ENCODE results near the gene DCAF5.

DCAF5 gene

GRCh38 chr14:69093631-69094421 is 59.1 kb downstream of the DCAF5 start:
- Histone ChIP-seq H3K9me3 (ENCODE audit: insufficient read depth, low read depth, low read length) (no peaks in the 10 kb centered on the region), H3K9ac (ENCODE audit: low read depth, low read length) (no peak overlapping the region), H3K36me3 (ENCODE audit: insufficient read depth, low read depth, low read length) (peaks cover 23% of the 10 kb centered on the region; the same call in 1 of the 2 replicates), H3K27ac (ENCODE audit: low read length) (no peak overlapping the region), H3K4me3 (ENCODE audit: low read length) (no peak overlapping the region), H3K27me3 (ENCODE audit: insufficient read depth, low read length) (no peaks in the 10 kb centered on the region), H3K4me1 (ENCODE audit: insufficient read depth, low read length) (peaks cover 18% of the 10 kb centered on the region)

DNA sequence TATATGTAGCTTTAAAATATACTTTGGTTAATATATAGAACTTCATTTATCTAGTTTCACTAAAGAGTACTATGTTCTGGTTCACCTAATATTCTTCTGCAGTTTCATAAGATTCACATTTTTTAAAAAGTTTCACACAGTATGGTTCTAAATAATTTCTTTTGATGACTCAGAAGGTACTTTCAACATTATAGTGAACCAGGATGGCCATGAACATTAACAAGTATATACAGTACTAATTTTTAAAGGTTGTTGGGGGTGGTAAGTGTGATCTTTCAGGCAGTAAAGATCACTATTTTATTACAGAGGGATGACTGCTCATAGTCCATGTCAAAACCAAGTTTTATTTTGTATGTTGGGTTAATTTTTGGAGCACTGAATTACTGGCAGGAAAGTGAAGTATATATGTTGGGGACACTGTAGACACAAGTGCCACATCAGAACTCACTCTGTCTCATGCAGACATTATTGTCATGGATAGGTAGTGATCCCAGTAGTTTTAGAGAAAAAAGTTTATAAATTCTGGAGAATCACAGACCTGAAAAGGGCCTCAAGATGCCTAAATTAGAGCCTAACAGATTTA is 60.0 kb downstream of the DCAF5 start:
- H3K27ac ChIP-seq (ENCODE audit: low read length): no peak overlapping the region
- H3K27me3 ChIP-seq (ENCODE audit: insufficient read depth, low read length): no peaks in the 10 kb centered on the region
- H3K36me3 ChIP-seq (ENCODE audit: insufficient read depth, low read depth, low read length): peaks cover 23% of the 10 kb centered on the region; the same call in 1 of the 2 replicates
- H3K9ac ChIP-seq (ENCODE audit: low read depth, low read length): no peak overlapping the region
- peaks cover 15% of the 10 kb centered on the region for H3K4me1 ChIP-seq (ENCODE audit: insufficient read depth, low read length)
- no peaks in the 10 kb centered on the region for H3K9me3 ChIP-seq (ENCODE audit: insufficient read depth, low read depth, low read length)
- H3K4me3 ChIP-seq (ENCODE audit: low read length): no peak overlapping the region

DNA sequence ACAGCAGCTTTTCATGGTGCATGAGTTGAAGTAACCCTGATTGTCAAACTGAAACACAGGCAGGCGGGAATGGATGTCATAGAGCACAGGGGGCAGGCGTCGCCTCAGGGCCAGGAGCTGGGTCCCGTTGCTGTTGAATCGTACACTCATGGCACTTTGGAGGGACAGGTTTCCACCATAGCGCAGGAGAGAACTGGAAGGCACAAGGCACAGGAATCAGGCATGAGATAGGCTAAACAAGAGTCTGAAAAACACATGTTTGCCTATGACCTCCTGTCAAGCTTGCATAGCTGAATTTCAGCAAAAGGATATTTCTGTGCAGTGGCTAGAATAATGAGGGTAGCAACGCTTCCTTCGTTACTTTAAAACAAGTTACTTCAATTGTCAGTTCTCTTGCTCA is 61.2 kb downstream of the DCAF5 start:
- H3K4me1 ChIP-seq (ENCODE audit: insufficient read depth, low read length): peaks cover 12% of the 10 kb centered on the region
- H3K9me3 ChIP-seq (ENCODE audit: insufficient read depth, low read depth, low read length): no peaks in the 10 kb centered on the region
- H3K4me3 ChIP-seq (ENCODE audit: low read length): no peak overlapping the region
- no peak overlapping the region for H3K9ac ChIP-seq (ENCODE audit: low read depth, low read length)
- H3K36me3 ChIP-seq (ENCODE audit: insufficient read depth, low read depth, low read length): peaks cover 23% of the 10 kb centered on the region; the same call in 1 of the 2 replicates
- H3K27ac ChIP-seq (ENCODE audit: low read length): no peak overlapping the region
- no peaks in the 10 kb centered on the region for H3K27me3 ChIP-seq (ENCODE audit: insufficient read depth, low read length)

- no peak overlapping the region for H3K4me3 ChIP-seq (ENCODE audit: low read length)
- no peak overlapping the region for H3K9ac ChIP-seq (ENCODE audit: low read depth, low read length)
- H3K4me1 ChIP-seq (ENCODE audit: insufficient read depth, low read length): peaks cover 12% of the 10 kb centered on the region
- peaks cover 23% of the 10 kb centered on the region; the same call in 1 of the 2 replicates for H3K36me3 ChIP-seq (ENCODE audit: insufficient read depth, low read depth, low read length)
- no peaks in the 10 kb centered on the region for H3K27me3 ChIP-seq (ENCODE audit: insufficient read depth, low read length)
- H3K9me3 ChIP-seq (ENCODE audit: insufficient read depth, low read depth, low read length): no peaks in the 10 kb centered on the region
- H3K27ac ChIP-seq (ENCODE audit: low read length): no peak overlapping the region
Observed at GRCh38 chr14:69091006-69091405, 61.9 kb downstream of the DCAF5 start.

DNA sequence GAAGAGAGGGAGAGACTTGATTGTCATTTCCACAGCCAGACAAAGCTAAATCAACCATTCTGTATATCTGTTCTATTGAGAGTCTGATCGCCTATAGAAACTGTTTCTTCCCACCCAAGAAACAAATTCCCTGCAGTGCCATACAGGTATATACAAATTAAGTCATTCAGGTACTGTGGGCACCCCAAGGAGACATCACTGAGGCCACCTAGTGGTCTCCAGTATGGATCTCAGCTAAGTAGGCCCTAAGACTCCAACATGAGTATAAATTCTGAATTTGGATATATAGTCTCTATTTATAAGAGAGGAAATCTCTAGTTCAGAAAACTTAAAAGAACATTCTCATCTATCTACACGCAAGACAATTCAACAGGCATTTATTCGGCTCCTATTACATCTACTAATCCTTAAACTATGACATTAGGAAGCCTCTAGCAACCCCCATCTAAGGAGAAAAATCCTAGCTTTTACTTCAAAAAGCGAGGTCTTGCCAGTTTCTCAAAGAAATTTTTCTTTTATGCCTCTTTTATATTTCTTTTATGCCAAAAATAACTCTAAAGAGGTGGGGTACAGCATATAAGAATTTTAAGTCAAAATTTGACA is 62.6 kb downstream of the DCAF5 start:
- Histone ChIP-seq H3K27ac (ENCODE audit: low read length) (no peak overlapping the region), H3K36me3 (ENCODE audit: insufficient read depth, low read depth, low read length) (peaks cover 23% of the 10 kb centered on the region; the same call in 1 of the 2 replicates), H3K9ac (ENCODE audit: low read depth, low read length) (no peak overlapping the region), H3K4me3 (ENCODE audit: low read length) (no peak overlapping the region), H3K9me3 (ENCODE audit: insufficient read depth, low read depth, low read length) (no peaks in the 10 kb centered on the region), H3K27me3 (ENCODE audit: insufficient read depth, low read length) (no peaks in the 10 kb centered on the region), H3K4me1 (ENCODE audit: insufficient read depth, low read length) (peaks cover 12% of the 10 kb centered on the region)

DNA sequence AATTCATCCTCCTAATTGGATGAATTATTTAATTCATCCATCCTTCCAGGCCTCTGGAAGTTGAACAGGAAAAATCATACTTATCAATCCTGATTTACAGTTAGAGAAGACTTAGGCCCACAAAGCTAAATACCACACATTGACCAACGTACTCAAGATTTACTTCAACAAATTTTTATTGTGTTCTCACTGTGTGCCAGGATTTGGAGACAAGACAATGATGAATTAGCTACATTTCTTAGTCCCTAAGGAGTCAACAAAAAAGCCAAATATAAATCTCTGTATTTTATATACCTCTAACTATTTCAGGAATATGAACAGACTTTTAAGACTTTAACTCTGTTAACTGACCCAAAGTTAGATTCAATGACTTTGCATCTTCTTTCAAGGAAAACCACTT is 63.9 kb downstream of the DCAF5 start:
- no peak overlapping the region for H3K4me3 ChIP-seq (ENCODE audit: low read length)
- peaks cover 4% of the 10 kb centered on the region for H3K4me1 ChIP-seq (ENCODE audit: insufficient read depth, low read length)
- H3K27ac ChIP-seq (ENCODE audit: low read length): no peak overlapping the region
- no peak overlapping the region for H3K9ac ChIP-seq (ENCODE audit: low read depth, low read length)
- peaks cover 26% of the 10 kb centered on the region; the same call in 1 of the 2 replicates for H3K36me3 ChIP-seq (ENCODE audit: insufficient read depth, low read depth, low read length)
- no peaks in the 10 kb centered on the region for H3K9me3 ChIP-seq (ENCODE audit: insufficient read depth, low read depth, low read length)
- H3K27me3 ChIP-seq (ENCODE audit: insufficient read depth, low read length): no peaks in the 10 kb centered on the region

DNA sequence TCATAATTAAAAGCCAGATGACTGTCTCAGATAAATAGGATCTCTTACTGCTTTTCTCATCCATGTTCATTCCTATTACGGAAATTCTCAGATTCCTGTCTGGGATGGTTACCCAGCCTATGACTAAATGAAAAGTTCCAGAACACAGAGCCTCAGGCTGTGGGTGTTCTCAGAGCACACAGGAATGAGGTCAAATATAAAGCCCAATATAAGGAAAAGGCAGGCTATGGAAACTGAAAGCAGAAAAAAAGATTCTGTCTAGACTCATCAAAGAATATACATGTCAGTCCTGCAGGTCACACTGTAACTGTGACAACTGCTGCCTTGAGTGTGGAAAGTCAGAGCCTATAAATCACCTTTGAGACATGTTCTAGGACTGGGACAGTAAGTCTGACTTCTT is 64.3 kb downstream of the DCAF5 start:
- no peak overlapping the region for H3K9ac ChIP-seq (ENCODE audit: low read depth, low read length)

GRCh38 chr14:69087061-69087461 is 65.9 kb downstream of the DCAF5 start:
- Histone ChIP-seq H3K27ac (ENCODE audit: low read length) (no peak overlapping the region), H3K4me3 (ENCODE audit: low read length) (no peak overlapping the region), H3K27me3 (ENCODE audit: insufficient read depth, low read length) (no peaks in the 10 kb centered on the region), H3K9ac (ENCODE audit: low read depth, low read length) (no peak overlapping the region), H3K36me3 (ENCODE audit: insufficient read depth, low read depth, low read length) (peaks cover 32% of the 10 kb centered on the region; the same call in 1 of the 2 replicates), H3K9me3 (ENCODE audit: insufficient read depth, low read depth, low read length) (no peaks in the 10 kb centered on the region), H3K4me1 (ENCODE audit: insufficient read depth, low read length) (no peaks in the 10 kb centered on the region)

More for the DNA sequence above, 64.3 kb downstream of the DCAF5 start:
- Histone ChIP-seq H3K36me3 (ENCODE audit: insufficient read depth, low read depth, low read length) (peaks cover 28% of the 10 kb centered on the region; the same call in 1 of the 2 replicates), H3K27ac (ENCODE audit: low read length) (no peak overlapping the region), H3K27me3 (ENCODE audit: insufficient read depth, low read length) (no peaks in the 10 kb centered on the region), H3K9me3 (ENCODE audit: insufficient read depth, low read depth, low read length) (no peaks in the 10 kb centered on the region), H3K4me1 (ENCODE audit: insufficient read depth, low read length) (0 out of 2 replicates have a peak, but pooled peaks cover under 1% of the 10 kb centered on the region), H3K4me3 (ENCODE audit: low read length) (no peak overlapping the region)

GRCh38 chr14:69086537-69086936 is 66.4 kb downstream of the DCAF5 start:
- Histone ChIP-seq H3K4me1 (ENCODE audit: insufficient read depth, low read length) (no peaks in the 10 kb centered on the region), H3K9me3 (ENCODE audit: insufficient read depth, low read depth, low read length) (no peaks in the 10 kb centered on the region), H3K9ac (ENCODE audit: low read depth, low read length) (no peak overlapping the region), H3K36me3 (ENCODE audit: insufficient read depth, low read depth, low read length) (peaks cover 29% of the 10 kb centered on the region; the same call in 1 of the 2 replicates), H3K27me3 (ENCODE audit: insufficient read depth, low read length) (no peaks in the 10 kb centered on the region), H3K4me3 (ENCODE audit: low read length) (no peak overlapping the region), H3K27ac (ENCODE audit: low read length) (no peak overlapping the region)

DNA sequence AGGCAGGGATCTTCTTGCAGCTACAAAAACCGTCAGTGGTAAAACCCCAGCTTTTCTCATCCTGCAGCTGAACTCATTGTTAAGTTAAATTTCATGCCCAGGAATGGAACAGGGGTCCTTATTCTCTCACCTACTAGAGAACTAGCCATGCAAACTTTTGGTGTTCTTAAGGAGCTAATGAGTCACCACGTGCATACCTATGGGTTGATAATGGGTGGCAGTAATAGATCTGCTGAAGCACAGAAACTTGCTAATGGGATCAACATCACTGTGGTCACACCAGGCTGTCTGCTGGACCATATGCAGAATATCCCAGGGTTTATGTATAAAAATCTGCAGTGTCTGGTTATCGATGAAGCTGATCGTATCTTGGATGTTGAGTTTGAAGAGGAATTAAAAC is 68.9 kb downstream of the DCAF5 start:
- Histone ChIP-seq H3K9me3 (ENCODE audit: insufficient read depth, low read depth, low read length) (no peaks in the 10 kb centered on the region), H3K4me3 (ENCODE audit: low read length) (no peak overlapping the region), H3K27me3 (ENCODE audit: insufficient read depth, low read length) (no peaks in the 10 kb centered on the region), H3K36me3 (ENCODE audit: insufficient read depth, low read depth, low read length) (peaks cover 9% of the 10 kb centered on the region; the same call in 1 of the 2 replicates), H3K27ac (ENCODE audit: low read length) (no peak overlapping the region), H3K4me1 (ENCODE audit: insufficient read depth, low read length) (peaks cover 3% of the 10 kb centered on the region; the same call in 1 of the 2 replicates), H3K9ac (ENCODE audit: low read depth, low read length) (no peak overlapping the region)

DNA sequence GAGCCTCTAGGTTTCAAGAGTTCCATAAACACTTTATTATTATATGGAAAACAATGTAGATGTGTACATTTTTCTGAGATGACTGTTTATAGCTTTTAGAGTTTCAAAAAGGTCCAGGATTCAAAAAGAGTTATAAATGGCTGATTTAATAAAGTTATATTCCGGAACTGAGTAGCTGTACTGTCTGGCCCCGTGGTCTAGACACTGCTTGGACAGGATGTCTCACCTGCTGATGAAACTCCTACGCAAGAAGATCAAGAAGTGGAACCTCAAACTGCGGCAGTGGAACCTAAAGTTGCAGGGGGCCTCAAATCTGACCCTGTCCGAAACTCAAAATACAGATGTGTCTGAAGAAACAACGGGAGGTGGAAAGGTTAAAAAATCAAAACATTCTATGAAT is 69.7 kb downstream of the DCAF5 start:
- no peak overlapping the region for H3K4me3 ChIP-seq (ENCODE audit: low read length)

More for the DNA sequence above, 69.7 kb downstream of the DCAF5 start:
- Histone ChIP-seq H3K9me3 (ENCODE audit: insufficient read depth, low read depth, low read length) (no peaks in the 10 kb centered on the region), H3K27me3 (ENCODE audit: insufficient read depth, low read length) (no peaks in the 10 kb centered on the region), H3K27ac (ENCODE audit: low read length) (no peak overlapping the region), H3K4me1 (ENCODE audit: insufficient read depth, low read length) (peaks cover 5% of the 10 kb centered on the region), H3K9ac (ENCODE audit: low read depth, low read length) (no peak overlapping the region), H3K36me3 (ENCODE audit: insufficient read depth, low read depth, low read length) (peaks cover 9% of the 10 kb centered on the region; the same call in 1 of the 2 replicates)

All from iPS-20b (cell line).